GM06990 (cell line): Measurements from ENCODE around the gene FAM234A.

ENCODE experiments used
- DNase-seq: peaks from one replicate; pipeline ENCODE4 v3.0.0-alpha.2; 2011; ENCODE audit not compliant: insufficient read length; ENCODE audit errors: extremely low read depth
- H3K27me3 ChIP-seq: replicated peaks from 2 replicates; pipeline ENCODE4 v1.6.0; 2011; ENCODE audit warnings: low read length; ENCODE audit not compliant: control insufficient read depth, insufficient read depth
- H3K36me3 ChIP-seq: 2 replicates; pipeline ENCODE4 v1.5.1; 2011; ENCODE audit warnings: low read length; ENCODE audit not compliant: control insufficient read depth, insufficient read depth
- H3K4me3 ChIP-seq: replicated peaks from 2 replicates; pipeline ENCODE4 v1.5.1; 2011; ENCODE audit warnings: low read depth, mild to moderate bottlenecking, control low read depth, low read length
- CTCF ChIP-seq: IDR thresholded peaks from 2 replicates; pipeline ENCODE4 v1.5.1; 2011; ENCODE audit warnings: low read length, control low read depth, mild to moderate bottlenecking, inconsistent platforms; ENCODE audit not compliant: insufficient read depth, poor library complexity, severe bottlenecking

Gene FAM234A

GRCh38 chr16:280552-280951 lies 45.9 kb downstream of the FAM234A start, which contains the start of gene ARHGDIG:
Gene ARHGDIG (plus strand): TSS chr16:280591. CDS start chr16:280681, 90 bp downstream.
- no peak for DNase-seq
- H3K36me3 ChIP-seq, result no peaks in the 10 kb centered on the region
- no peaks in the 10 kb centered on the region for H3K27me3 ChIP-seq
- H3K4me3 ChIP-seq, result no peak within 1 kb of the TSS; the same call in 1 of the 2 replicates
- no peak for TF ChIP-seq CTCF

DNA sequence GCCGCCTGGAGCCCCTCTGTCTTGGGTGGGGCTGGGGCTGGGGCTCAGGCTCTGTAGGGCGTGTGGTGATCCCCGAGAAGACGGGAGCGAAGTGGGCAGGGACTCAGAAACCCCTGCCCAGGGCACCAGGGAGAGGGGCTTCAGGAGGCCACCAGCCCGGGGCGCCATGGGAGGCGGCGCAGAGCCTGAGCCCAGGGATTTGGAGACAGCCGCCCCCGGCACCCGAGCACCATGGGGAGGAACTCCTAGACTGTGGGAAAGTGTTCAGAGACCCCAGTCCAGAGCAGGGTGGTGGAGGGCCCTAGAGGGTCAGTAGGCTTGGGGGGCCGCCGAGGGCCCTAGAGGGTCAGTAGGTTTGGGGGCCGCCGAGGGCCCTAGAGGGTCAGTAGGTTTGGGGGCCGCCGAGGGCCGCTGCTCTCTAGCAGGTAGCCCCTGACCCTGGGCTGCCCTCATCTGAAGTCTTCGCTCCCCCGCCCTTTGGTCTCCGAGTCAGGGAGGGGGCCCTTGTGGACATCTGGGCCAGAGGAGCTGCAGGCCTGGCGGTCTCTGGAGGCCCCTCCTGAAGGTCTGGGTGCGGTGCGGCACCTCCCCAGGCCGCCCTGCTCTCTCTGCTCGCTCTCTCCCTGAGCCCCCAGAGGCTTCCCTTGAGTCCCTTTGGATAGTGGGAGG lies 46.5 kb downstream of the FAM234A start:
- no peaks in the 10 kb centered on the region for H3K36me3 ChIP-seq
- H3K4me3 ChIP-seq, result no peak overlapping the region; the same call in 1 of the 2 replicates
- no peak for DNase-seq
- no peaks in the 10 kb centered on the region for H3K27me3 ChIP-seq
- no peak for TF ChIP-seq CTCF

- no peak for TF ChIP-seq CTCF
- DNase-seq, result no peak
- H3K4me3 ChIP-seq, result no peak overlapping the region
- H3K36me3 ChIP-seq, result no peaks in the 10 kb centered on the region
- no peaks in the 10 kb centered on the region for H3K27me3 ChIP-seq
These were observed 47.1 kb downstream of the FAM234A start for GRCh38 chr16:281660-282255.

- Histone ChIP-seq H3K36me3 (peaks cover 1% of the 10 kb centered on the region), H3K27me3 (no peaks in the 10 kb centered on the region), H3K4me3 (no peak overlapping the region)
- TF ChIP-seq CTCF, result no peak
- no peak for DNase-seq
These were observed 47.9 kb downstream of the FAM234A start for GRCh38 chr16:282491-282890.

DNA sequence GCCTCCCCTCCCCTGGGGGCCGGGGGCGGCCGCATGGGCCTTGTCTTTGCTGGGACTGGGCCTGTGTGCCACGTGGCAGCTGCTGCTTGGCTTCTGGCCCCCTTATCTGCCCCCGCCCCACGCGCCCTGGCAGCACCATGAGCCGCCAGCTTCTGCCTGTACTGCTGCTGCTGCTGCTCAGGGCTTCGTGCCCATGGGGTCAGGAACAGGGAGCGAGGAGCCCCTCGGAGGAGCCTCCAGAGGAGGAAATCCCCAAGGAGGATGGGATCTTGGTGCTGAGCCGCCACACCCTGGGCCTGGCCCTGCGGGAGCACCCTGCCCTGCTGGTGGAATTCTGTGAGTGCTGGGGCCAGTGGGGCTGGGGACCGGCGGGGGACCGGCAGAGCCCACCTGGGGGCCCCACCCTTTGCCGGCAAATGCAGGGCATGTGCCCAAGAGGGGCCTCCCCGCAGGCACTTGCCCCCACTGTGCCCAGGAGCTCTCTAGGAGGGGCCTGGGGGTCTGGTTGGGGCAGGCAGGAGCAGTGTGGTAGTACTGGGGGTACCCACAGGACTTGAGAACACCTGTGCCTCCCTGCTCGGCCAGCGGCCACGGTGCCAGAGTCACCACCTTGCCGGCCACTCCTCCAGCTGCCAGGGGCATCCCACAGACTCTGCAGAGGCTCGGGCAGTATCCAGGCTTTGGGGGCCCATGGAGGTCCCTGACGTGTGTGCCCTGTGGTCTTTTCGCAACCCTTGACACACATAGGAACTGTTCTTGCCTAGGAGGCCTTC lies 48.6 kb downstream of the FAM234A start, which contains the start of gene PDIA2:
Gene PDIA2, plus strand, starts transcription at position 132 of the 773 bp plus-strand sequence. Its CDS starts 6 bp downstream, at position 138.
- no peak for TF ChIP-seq CTCF
- Histone ChIP-seq H3K27me3 (no peaks in the 10 kb centered on the region), H3K36me3 (peaks cover 2% of the 10 kb centered on the region), H3K4me3 (no peak within 1 kb of the TSS)
- DNase-seq, result no peak
